ENCODE results near the gene MAST4.

DNA sequence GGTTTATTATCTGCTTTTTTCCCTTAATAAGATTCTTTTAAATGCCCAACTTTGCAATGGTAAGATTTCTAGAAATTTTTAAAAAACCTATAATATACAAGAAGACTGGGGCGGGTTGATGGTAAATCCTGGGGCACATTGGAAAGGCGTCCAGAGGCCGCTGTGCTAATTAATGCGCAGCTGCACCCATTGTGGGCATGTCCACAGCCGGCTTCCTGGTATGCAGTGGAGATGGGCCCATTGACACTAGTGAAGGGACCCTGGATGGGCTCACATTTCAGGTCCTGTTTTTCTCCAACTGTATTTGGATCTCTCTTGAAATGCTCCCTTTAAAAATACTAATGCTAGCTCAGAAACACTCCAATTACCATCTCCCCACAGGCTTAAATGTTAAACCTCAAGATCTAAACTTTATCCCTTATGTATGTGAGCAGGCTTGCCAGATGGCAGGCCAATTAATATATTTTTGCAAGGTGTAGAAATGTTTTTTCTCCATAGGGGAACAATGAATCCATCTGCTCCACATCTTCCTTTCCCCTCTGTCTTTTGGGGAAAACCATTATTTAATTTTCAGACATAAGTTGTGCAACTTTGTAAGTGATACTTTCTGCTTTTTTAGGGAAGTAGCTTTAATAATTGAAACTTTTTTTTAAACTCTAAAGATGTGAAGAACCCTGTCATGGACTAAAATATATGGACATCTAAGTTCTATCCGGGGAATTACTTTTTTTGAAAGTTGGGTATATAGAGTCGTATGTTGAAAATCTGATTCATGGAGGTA is 423.1 kb downstream of the MAST4 start:
- TF ChIP-seq POLR2A (IDR thresholded peaks at IDR 0.05; ENCODE audit: low read depth, low read length), result no peak
- no peak for TF ChIP-seq TAF1 (IDR thresholded peaks at IDR 0.05; ENCODE audit: borderline replicate concordance, low read depth, low read length)
- no peak for TF ChIP-seq POLR2AphosphoS5 (IDR thresholded peaks at IDR 0.05; ENCODE audit: low read depth, low read length)

Data from GM12892 (cell line).